OCI-LY1 (cell line): ENCODE measurements around the gene FAM83G.

Experiments
- EZH2 ChIP-seq: fragments of 200-600 bp; sonication (generic), shearing (Covaris generic); IDR thresholded peaks from 2 replicates; pipeline ENCODE4 v1.8.0; 2017; ENCODE audit warnings: borderline replicate concordance, mixed run types, mild to moderate bottlenecking, antibody characterized with exemption, low read length, moderate library complexity, mixed read lengths
- TF ChIP-seq, protein P1 (sequence below): fragments of 200-600 bp; sonication (generic), shearing (Covaris generic); IDR thresholded peaks from 2 replicates; pipeline ENCODE4 v1.5.1; 2017; ENCODE audit warnings: mild to moderate bottlenecking, antibody characterized with exemption, low read length, moderate library complexity, mixed read lengths

DNA sequence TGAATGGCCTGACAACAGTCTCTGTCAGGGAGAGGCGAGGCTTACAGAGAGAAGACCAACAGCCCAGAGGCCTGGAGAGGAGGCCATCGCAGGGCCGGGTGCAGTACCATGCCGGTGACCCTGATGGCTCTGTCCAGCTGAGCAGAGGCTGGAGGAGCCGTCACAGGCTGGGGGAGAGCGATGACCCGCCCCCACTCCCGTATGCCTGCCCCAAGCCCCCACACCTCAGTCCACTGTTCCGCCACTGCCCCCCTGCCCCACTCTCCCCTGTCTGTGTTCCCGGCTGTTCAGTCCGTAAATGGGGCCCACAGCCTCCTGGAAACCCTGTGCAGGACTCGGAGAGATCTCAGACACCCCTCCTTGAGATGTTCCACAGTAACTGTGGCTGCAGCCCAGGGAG is 12.8 kb upstream of the FAM83G start:
- TF ChIP-seq, protein P1, sequence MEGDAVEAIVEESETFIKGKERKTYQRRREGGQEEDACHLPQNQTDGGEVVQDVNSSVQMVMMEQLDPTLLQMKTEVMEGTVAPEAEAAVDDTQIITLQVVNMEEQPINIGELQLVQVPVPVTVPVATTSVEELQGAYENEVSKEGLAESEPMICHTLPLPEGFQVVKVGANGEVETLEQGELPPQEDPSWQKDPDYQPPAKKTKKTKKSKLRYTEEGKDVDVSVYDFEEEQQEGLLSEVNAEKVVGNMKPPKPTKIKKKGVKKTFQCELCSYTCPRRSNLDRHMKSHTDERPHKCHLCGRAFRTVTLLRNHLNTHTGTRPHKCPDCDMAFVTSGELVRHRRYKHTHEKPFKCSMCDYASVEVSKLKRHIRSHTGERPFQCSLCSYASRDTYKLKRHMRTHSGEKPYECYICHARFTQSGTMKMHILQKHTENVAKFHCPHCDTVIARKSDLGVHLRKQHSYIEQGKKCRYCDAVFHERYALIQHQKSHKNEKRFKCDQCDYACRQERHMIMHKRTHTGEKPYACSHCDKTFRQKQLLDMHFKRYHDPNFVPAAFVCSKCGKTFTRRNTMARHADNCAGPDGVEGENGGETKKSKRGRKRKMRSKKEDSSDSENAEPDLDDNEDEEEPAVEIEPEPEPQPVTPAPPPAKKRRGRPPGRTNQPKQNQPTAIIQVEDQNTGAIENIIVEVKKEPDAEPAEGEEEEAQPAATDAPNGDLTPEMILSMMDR, result no peak
- TF ChIP-seq EZH2, result no peak
